HCT116 (cell line): ENCODE measurements around the gene LCN2.

Experiments used
- ATF3 ChIP-seq: IDR thresholded peaks from 2 replicates; pipeline ENCODE4 v1.6.1; 2012
- CEBPB ChIP-seq: IDR thresholded peaks from 2 replicates; pipeline ENCODE4 v1.6.1; 2012; ENCODE audit warnings: low read depth
- CTCF ChIP-seq, 3 experiments: fragments of 200-600 bp in 1 of 3; sonication (generic) in 1 of 3; IDR thresholded peaks in 2 of 3; conservative IDR thresholded peaks in 1 of 3; 2 replicates each; pipeline ENCODE4 v1.5.1; 2012 to 2017; ENCODE audit warnings: low read depth in 2 of 3, low read length in 2 of 3, antibody characterized with exemption in 1 of 3, borderline replicate concordance in 1 of 3, control low read depth in 1 of 3, mild to moderate bottlenecking in 1 of 3, mixed read lengths in 1 of 3, mixed run types in 1 of 3, moderate library complexity in 1 of 3; ENCODE audit not compliant: insufficient read depth in 1 of 3
- ELF1 ChIP-seq: IDR thresholded peaks from 2 replicates; pipeline ENCODE4 v1.6.1; 2012; ENCODE audit warnings: low read depth, borderline replicate concordance
- EZH2 ChIP-seq: fragments of 200-600 bp; sonication (generic); IDR thresholded peaks from 2 replicates; pipeline ENCODE4 v1.6.1; 2017; ENCODE audit warnings: antibody characterized with exemption, mixed run types
- JUND ChIP-seq: IDR thresholded peaks from 2 replicates; pipeline ENCODE4 v1.6.1; 2012
- MAX ChIP-seq: IDR thresholded peaks from 2 replicates; pipeline ENCODE4 v1.6.1; 2012
- POLR2A ChIP-seq: IDR thresholded peaks from 2 replicates; pipeline ENCODE4 v1.7.0; 2011; ENCODE audit warnings: borderline replicate concordance; ENCODE audit not compliant: insufficient read depth, insufficient read length; ENCODE audit errors: extremely low read depth
- POLR2AphosphoS5 ChIP-seq: IDR thresholded peaks from 2 replicates; pipeline ENCODE4 v1.6.1; 2011; ENCODE audit warnings: mild to moderate bottlenecking, low read depth, low read length, moderate library complexity
- REST ChIP-seq: IDR thresholded peaks from 2 replicates; pipeline ENCODE4 v1.6.1; 2012; ENCODE audit warnings: low read depth
- SIN3A ChIP-seq: IDR thresholded peaks from 2 replicates; pipeline ENCODE4 v1.6.1; 2012; ENCODE audit warnings: low read depth
- SP1 ChIP-seq: IDR thresholded peaks from 2 replicates; pipeline ENCODE4 v1.6.1; 2012; ENCODE audit warnings: low read depth
- ZBTB33 ChIP-seq: IDR thresholded peaks from 2 replicates; pipeline ENCODE4 v1.6.1; 2011; ENCODE audit warnings: mild to moderate bottlenecking, low read length, moderate library complexity; ENCODE audit not compliant: insufficient replicate concordance; ENCODE audit errors: extremely low read depth
- ZFX ChIP-seq: fragments of 450-650 bp; IDR thresholded peaks from 2 replicates; pipeline ENCODE4 v1.6.1; 2017

- no peak for TF ChIP-seq CEBPB
- TF ChIP-seq CTCF (IDR thresholded peaks at IDR 0.05 in 2 of 3, conservative IDR thresholded peaks at IDR 0.05 in 1 of 3; ENCODE audit: borderline replicate concordance in 1 of 3, insufficient read depth in 1 of 3, low read depth in 2 of 3, low read length in 2 of 3) = no peak
- no peak for TF ChIP-seq SIN3A
- no peak for TF ChIP-seq POLR2AphosphoS5
- TF ChIP-seq EZH2 = no peak
- no peak for TF ChIP-seq ZFX
- no peak for TF ChIP-seq MAX
- TF ChIP-seq POLR2A = no peak
- TF ChIP-seq ELF1 = no peak
- no peak for TF ChIP-seq ATF3
- TF ChIP-seq REST = no peak
- TF ChIP-seq JUND = no peak
- TF ChIP-seq SP1 = no peak
- TF ChIP-seq ZBTB33 = no peak
Measured at GRCh38 chr9:128149951-128150593, 819 bp downstream of the LCN2 start.
